SU-DHL-6 (cell line): ENCODE measurements around the gene SYNC.
"Not testable (repeated sequence)": the region's sequence is repeated elsewhere in the genome, so short reads cannot be mapped to it uniquely, and the experiment has no call there.

Experiments
- H2AFZ ChIP-seq: fragments of 200-600 bp; sonication (generic); 2 replicates; pipeline ENCODE4 v1.6.1; 2014; ENCODE audit warnings: low read depth, mild to moderate bottlenecking, moderate library complexity, mixed read lengths, antibody characterized with exemption, low read length; ENCODE audit not compliant: severe bottlenecking
- H3F3A ChIP-seq: fragments of 200-600 bp; shearing (Covaris generic); 2 replicates; pipeline ENCODE4 v1.6.0; 2016; ENCODE audit warnings: antibody characterized with exemption, mild to moderate bottlenecking; ENCODE audit not compliant: insufficient read depth
- H3K27ac ChIP-seq: fragments of 200-600 bp; sonication (generic); 2 replicates; pipeline ENCODE4 v1.5.1; 2016; ENCODE audit warnings: low read depth, mild to moderate bottlenecking, low read length, moderate library complexity, mixed read lengths
- H3K27me3 ChIP-seq: fragments of 200-600 bp; sonication (generic), shearing (Covaris generic); 2 replicates; pipeline ENCODE4 v1.6.0; 2014; ENCODE audit warnings: mild to moderate bottlenecking, low read length
- H3K36me3 ChIP-seq: fragments of 200-600 bp; sonication (generic); 2 replicates; pipeline ENCODE4 v1.6.1; 2014; ENCODE audit warnings: mild to moderate bottlenecking, low read length, mixed read lengths
- H3K4me2 ChIP-seq: fragments of 300-600, 200-600 bp; shearing (Covaris generic), sonication (generic); 2 replicates; pipeline ENCODE4 v1.6.0; 2014; ENCODE audit warnings: low read length, low read depth, mild to moderate bottlenecking; ENCODE audit not compliant: poor library complexity, severe bottlenecking
- H3K4me3 ChIP-seq: fragments of 200-600 bp; sonication (generic); 2 replicates; pipeline ENCODE4 v1.5.1; 2014; ENCODE audit warnings: antibody characterized with exemption, low read length, mild to moderate bottlenecking, mixed read lengths; ENCODE audit not compliant: insufficient read depth, poor library complexity, severe bottlenecking
- H3K79me2 ChIP-seq: fragments of 200-600 bp; sonication (generic); 2 replicates; pipeline ENCODE4 v1.6.1; 2014; ENCODE audit warnings: mild to moderate bottlenecking, low read length, moderate library complexity; ENCODE audit not compliant: insufficient read depth
- H3K9ac ChIP-seq: fragments of 200-600 bp; sonication (generic); 2 replicates; pipeline ENCODE4 v1.7.0; 2014; ENCODE audit warnings: mild to moderate bottlenecking, low read length
- H3K9me2 ChIP-seq: fragments of 200-600 bp; sonication (generic); replicated peaks from 2 replicates; pipeline ENCODE4 v1.6.1; 2014; ENCODE audit warnings: low read length; ENCODE audit not compliant: insufficient read depth
- H3K9me3 ChIP-seq: fragments of 200-600 bp; sonication (generic); 2 replicates; pipeline ENCODE4 v1.6.1; 2014; ENCODE audit warnings: low read length, mixed read lengths; ENCODE audit not compliant: insufficient read depth
- H4K20me1 ChIP-seq: fragments of 200-600 bp; sonication (generic); 2 replicates; pipeline ENCODE4 v1.6.1; 2014; ENCODE audit warnings: low read depth, mild to moderate bottlenecking, antibody characterized with exemption, low read length, moderate library complexity, mixed read lengths
- CTCF ChIP-seq: fragments of 200-600 bp; sonication (generic); IDR thresholded peaks from one replicate; pipeline ENCODE4 v1.5.1; 2017; ENCODE audit warnings: antibody characterized with exemption, mild to moderate bottlenecking, low read length, moderate library complexity; ENCODE audit not compliant: insufficient read depth, poor library complexity, severe bottlenecking
- EZH2phosphoT487 ChIP-seq: fragments of 200-600 bp; sonication (generic), shearing (Covaris generic); conservative IDR thresholded peaks from 2 replicates; pipeline ENCODE4 v1.6.1; 2018; ENCODE audit warnings: mild to moderate bottlenecking, antibody characterized with exemption, low read length, moderate library complexity, mixed read lengths

Gene SYNC

DNA sequence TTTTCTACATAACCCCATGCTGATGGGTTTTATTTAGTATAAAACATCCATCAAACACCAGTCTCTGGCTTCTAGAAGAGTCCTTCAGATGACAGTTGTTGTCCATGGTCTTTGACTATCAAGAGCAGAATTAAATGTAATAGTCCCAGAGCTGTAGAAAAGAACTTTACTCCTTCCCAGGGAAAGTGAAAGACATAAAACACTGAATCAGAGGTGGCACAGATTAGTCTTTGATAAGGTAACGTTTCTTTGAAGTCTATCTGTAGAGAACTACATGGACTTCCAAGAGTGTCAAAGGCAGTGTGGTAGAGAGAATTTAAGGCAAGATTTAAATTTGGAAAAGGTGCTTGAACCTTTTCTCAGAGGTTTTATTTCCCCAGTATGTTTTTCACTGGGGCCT lies 21.9 kb downstream of the SYNC start:
- H3K9me3 ChIP-seq = no peaks in the 10 kb centered on the region
- H3K9ac ChIP-seq = no peak overlapping the region
- H3K4me2 ChIP-seq = no peak overlapping the region
- no peaks in the 10 kb centered on the region for H3K27me3 ChIP-seq
- H3K79me2 ChIP-seq = no peaks in the 10 kb centered on the region
- H3K27ac ChIP-seq = no peak overlapping the region
- peaks cover 51% of the 10 kb centered on the region; the same call in 1 of the 2 replicates for H3K36me3 ChIP-seq
- no peaks in the 10 kb centered on the region for H4K20me1 ChIP-seq
- H2AFZ ChIP-seq = no peak overlapping the region
- H3K4me3 ChIP-seq = no peak overlapping the region
- peaks cover 45% of the 10 kb centered on the region for H3F3A ChIP-seq
- TF ChIP-seq EZH2phosphoT487 (no peak), CTCF (no peak)
- H3K9me2 ChIP-seq = no peaks in the 10 kb centered on the region

DNA sequence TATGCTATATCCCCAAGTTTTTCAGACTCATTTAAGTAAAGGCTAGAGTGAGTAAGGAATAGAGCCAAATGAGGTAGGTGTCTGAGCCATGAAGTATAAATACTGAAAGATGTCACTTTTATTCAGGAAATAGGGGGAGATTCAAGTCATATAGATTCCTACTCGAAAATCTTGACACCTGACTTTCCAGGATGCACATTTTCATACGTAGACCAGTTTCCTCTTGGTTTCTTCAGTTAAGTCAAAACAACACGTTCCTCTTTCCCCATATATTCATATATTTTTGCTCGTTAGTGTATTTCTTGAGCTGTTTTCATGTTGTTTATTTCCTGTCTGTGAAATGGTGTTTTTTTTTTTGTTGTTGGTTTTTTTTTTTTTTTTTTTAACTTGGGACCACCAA lies 22.6 kb downstream of the SYNC start:
- not testable (repeated sequence) for H3K9me3 ChIP-seq, H2AFZ ChIP-seq, H3K4me2 ChIP-seq, H3K9ac ChIP-seq, H3K9me2 ChIP-seq, H3K79me2 ChIP-seq, H3K27ac ChIP-seq, H3K27me3 ChIP-seq, H3K4me3 ChIP-seq, H4K20me1 ChIP-seq
- Histone ChIP-seq H3K36me3 (peaks cover 48% of the 10 kb centered on the region; the same call in 1 of the 2 replicates), H3F3A (peaks cover 39% of the 10 kb centered on the region)

- H2AFZ ChIP-seq = no peak overlapping the region
- no peak overlapping the region for H3K9ac ChIP-seq
- no peaks in the 10 kb centered on the region for H4K20me1 ChIP-seq
- TF ChIP-seq CTCF (no peak), EZH2phosphoT487 (no peak)
- no peaks in the 10 kb centered on the region for H3K9me3 ChIP-seq
- no peaks in the 10 kb centered on the region for H3K79me2 ChIP-seq
- H3K9me2 ChIP-seq = no peaks in the 10 kb centered on the region
- H3K36me3 ChIP-seq = peaks cover 52% of the 10 kb centered on the region
- no peak overlapping the region for H3K4me2 ChIP-seq
- H3K4me3 ChIP-seq = no peak overlapping the region
- no peak overlapping the region for H3K27ac ChIP-seq
- no peaks in the 10 kb centered on the region for H3K27me3 ChIP-seq
- H3F3A ChIP-seq = peaks cover 18% of the 10 kb centered on the region; the same call in 1 of the 2 replicates
Measured at GRCh38 chr1:32676945-32677344, 25.6 kb downstream of the SYNC start.

- H3K9me3 ChIP-seq, H3K9me2 ChIP-seq, H3K4me2 ChIP-seq, H3K27me3 ChIP-seq, H3K9ac ChIP-seq, H3K27ac ChIP-seq, H3K4me3 ChIP-seq, H3F3A ChIP-seq, H2AFZ ChIP-seq: not testable (repeated sequence)
- Histone ChIP-seq H4K20me1 (peaks cover 34% of the 10 kb centered on the region), H3K36me3 (peaks cover 63% of the 10 kb centered on the region), H3K79me2 (peaks cover 29% of the 10 kb centered on the region)
Measured at GRCh38 chr1:32668716-32669115, 33.9 kb downstream of the SYNC start.
